Thoracic aorta (tissue), 2 donors: Measurements from ENCODE around the gene LUC7L2. TPM values are rescaled to one million over a fixed set of nuclear protein-coding genes. Genes with fewer than 3 reads are reported as not detected.

Experiments used
- ATAC-seq: fragments of 150-250 bp; one replicate; pipeline ENCODE4 v1.8.0; 2017; ENCODE audit warnings: low read depth; ENCODE audit not compliant: insufficient number of reproducible peaks, low FRiP score
- DNase-seq: peaks from one replicate; pipeline ENCODE4 v3.0.0-alpha.2; 2020; ENCODE audit warnings: low spot score
- H3K27ac ChIP-seq, 2 donors: fragments of 200-600 bp; sonication (generic); 1 replicate in 1 of 2; 2 replicates in 1 of 2; pipeline ENCODE4 v1.5.1; 2016; ENCODE audit warnings: mild to moderate bottlenecking in 2 of 2, moderate library complexity in 2 of 2
- H3K27me3 ChIP-seq: fragments of 200-600 bp; sonication (generic); replicated peaks from 2 replicates; pipeline ENCODE4 v1.6.0; 2016; ENCODE audit warnings: mild to moderate bottlenecking; ENCODE audit not compliant: insufficient read depth
- H3K36me3 ChIP-seq: fragments of 200-600 bp; sonication (generic); one replicate; pipeline ENCODE4 v1.5.1; 2016
- H3K4me1 ChIP-seq, 2 donors: fragments of 200-600 bp; sonication (generic); 1 replicate in 1 of 2; 2 replicates in 1 of 2; pipeline versions ENCODE4 v1.5.1 to v1.6.0; 2016; ENCODE audit warnings: low read depth in 2 of 2, mild to moderate bottlenecking in 1 of 2; ENCODE audit not compliant: control insufficient read depth in 1 of 2
- H3K4me3 ChIP-seq: fragments of 200-600 bp; sonication (generic); 2 replicates; pipeline ENCODE4 v1.5.1; 2016; ENCODE audit warnings: mild to moderate bottlenecking
- H3K9me3 ChIP-seq: fragments of 200-600 bp; sonication (generic); 2 replicates; pipeline ENCODE4 v1.5.1; 2016
- total RNA-seq, 2 donors: library from RNA; depleted of rRNA; stranded (reverse); fragments of >200 nt; gene quantifications; one replicate each; pipeline versions ENCODE4 v1.1.0 to v1.2.3, GENCODE V29; 2016
- TF ChIP-seq, protein P1 (sequence below): fragments of 200-600 bp; sonication (generic); IDR thresholded peaks from one replicate; pipeline ENCODE4 v1.5.1; 2019; ENCODE audit warnings: antibody characterized with exemption

Gene LUC7L2
- total RNA-seq, 2 donors from 2014 or later: 73.4 to 137 TPM

DNA sequence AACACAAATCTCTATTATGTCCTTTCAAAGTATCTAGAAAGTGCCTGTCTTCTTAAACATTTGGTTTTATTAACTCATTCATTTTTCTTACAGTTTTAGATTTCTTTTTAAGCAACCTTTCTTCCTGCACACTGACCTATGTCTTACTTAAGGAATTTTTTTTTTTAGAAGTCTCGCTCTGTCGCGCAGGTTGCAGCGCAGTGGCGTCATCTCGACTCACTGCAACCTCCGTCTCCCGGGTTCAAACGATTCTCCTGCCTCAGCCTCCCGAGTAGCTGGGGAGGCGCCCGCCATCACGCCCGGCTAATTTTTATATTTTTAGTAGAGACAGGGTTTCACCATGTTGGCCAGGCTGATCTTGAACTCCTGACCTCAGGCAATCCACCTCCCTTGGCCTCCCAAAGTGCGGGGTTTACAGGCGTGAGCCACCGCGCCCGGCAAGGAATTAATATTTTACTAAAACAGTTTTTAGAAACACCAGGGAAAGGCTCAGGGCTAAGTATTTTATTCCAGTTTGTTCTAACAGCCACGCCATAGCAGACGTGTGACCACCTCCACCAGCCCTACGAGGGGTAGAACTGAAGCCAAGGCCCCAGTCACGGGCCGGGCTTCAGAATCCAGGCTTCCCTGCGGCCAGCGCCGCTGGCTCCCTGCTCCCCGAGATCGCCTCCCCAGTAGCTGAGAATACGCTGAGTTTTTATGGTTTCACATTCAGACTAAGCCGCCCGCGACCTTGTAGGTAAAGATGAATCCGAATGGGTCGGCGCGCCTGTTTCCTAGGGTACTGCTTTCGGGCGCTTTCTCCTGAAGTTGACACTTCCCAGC lies 941 bp upstream of the LUC7L2 start:
- Histone ChIP-seq H3K4me1 (peaks cover 23 to 30% of the 10 kb centered on the region in 2 donors), H3K36me3 (no peaks in the 10 kb centered on the region), H3K27me3 (no peaks in the 10 kb centered on the region), H3K9me3 (no peaks in the 10 kb centered on the region), H3K4me3 (peak overlapping the region; percentile 99), H3K27ac (peak overlapping the region; percentile 91 to 100)
- DNase-seq (no peak), ATAC-seq (peak; percentile 9)
- TF ChIP-seq, protein P1, sequence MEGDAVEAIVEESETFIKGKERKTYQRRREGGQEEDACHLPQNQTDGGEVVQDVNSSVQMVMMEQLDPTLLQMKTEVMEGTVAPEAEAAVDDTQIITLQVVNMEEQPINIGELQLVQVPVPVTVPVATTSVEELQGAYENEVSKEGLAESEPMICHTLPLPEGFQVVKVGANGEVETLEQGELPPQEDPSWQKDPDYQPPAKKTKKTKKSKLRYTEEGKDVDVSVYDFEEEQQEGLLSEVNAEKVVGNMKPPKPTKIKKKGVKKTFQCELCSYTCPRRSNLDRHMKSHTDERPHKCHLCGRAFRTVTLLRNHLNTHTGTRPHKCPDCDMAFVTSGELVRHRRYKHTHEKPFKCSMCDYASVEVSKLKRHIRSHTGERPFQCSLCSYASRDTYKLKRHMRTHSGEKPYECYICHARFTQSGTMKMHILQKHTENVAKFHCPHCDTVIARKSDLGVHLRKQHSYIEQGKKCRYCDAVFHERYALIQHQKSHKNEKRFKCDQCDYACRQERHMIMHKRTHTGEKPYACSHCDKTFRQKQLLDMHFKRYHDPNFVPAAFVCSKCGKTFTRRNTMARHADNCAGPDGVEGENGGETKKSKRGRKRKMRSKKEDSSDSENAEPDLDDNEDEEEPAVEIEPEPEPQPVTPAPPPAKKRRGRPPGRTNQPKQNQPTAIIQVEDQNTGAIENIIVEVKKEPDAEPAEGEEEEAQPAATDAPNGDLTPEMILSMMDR: no peak

DNA sequence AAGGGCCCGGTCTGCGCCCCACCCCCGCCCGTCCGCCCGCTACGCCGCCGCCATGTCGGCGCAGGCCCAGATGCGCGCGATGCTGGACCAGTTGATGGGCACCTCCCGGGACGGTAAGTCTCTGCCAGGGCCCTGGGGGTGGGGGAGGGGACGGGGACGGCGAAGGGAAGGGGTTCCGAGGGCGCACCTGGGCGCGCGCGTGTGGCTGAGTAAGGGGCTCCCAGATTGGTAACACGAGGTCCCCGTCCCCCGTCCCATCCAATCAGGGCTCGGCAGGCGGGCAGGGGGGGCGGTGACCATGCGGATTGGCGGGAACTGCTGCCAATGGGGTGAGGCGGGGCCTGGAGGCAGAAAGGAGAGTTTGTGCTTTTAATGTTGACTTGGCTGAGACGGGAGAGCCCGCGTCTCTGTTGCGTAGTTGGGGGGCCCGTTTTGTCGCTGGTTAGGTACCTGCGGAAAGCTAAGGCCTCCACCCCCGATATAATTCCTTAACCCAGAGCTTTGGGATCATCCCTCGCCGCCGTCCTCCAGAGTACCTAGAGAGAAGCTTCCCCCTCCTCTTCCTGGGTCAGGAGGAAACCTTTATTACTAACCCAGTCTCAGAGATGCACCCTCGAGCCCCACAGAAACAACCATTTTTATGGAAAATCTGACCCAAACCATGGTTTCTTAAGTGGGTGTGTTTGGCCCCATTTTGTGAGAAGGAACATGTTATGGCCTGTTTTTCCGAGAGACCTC lies 685 bp downstream of the LUC7L2 start:
- Histone ChIP-seq H3K27ac (peak overlapping the region; percentile 91 to 100), H3K27me3 (no peaks in the 10 kb centered on the region), H3K4me1 (peaks cover 31% of the 10 kb centered on the region in 2 donors), H3K4me3 (peak overlapping the region; percentile 99), H3K9me3 (no peaks in the 10 kb centered on the region), H3K36me3 (no peaks in the 10 kb centered on the region)
- TF ChIP-seq, protein P1: no peak
- DNase-seq (peak; percentile 91), ATAC-seq (peak; percentile 68)

DNA sequence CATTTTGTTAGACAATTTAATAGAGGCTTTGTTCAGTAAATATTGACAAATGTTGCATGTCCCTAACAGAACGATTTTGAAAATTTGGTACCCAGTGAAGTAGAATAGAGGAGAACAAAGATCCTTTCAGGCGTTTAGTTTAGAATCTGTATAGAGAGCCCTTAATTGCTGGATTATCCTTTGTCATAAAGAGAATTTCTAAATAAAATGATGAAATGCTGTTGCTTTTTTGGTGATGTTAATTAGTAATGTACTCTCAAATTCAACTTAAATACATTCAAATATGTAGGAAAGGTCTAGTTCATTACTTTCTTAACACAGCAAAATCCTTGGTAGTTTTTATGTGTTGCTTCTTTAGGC lies 1.2 kb downstream of the LUC7L2 start:
- H3K4me1 ChIP-seq: peaks cover 31 to 36% of the 10 kb centered on the region in 2 donors

DNA sequence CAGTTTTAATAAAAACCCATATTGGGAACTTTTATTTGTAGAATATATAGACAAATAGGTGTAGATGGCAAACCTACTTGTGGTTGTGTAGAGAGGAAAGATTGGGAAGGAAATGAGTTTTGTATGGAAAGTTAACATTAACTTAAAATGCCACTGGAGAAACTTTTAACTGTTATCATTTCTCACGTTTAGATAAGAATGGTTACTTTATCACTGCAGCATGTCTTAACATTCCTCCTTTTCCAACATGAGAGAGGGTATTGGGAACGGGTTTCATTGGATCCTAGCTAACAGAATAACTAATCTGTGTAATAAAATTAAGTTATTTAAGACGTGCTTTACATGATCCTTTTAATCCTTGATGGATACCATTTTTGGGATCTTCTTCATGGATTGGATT lies 1.8 kb downstream of the LUC7L2 start:
- H3K27ac ChIP-seq: peak overlapping the region in 1 of 2 donors; percentile 91
- peak overlapping the region; percentile 99 for H3K4me3 ChIP-seq
- TF ChIP-seq, protein P1: no peak
- ATAC-seq: no peak
- H3K36me3 ChIP-seq: no peaks in the 10 kb centered on the region
- no peak for DNase-seq
- no peaks in the 10 kb centered on the region for H3K9me3 ChIP-seq
- H3K27me3 ChIP-seq: no peaks in the 10 kb centered on the region
- peaks cover 31 to 39% of the 10 kb centered on the region in 2 donors for H3K4me1 ChIP-seq

More for the DNA sequence above, 1.2 kb downstream of the LUC7L2 start:
- no peak for DNase-seq
- Histone ChIP-seq H3K27me3 (no peaks in the 10 kb centered on the region), H3K27ac (peak overlapping the region; percentile 91 to 100), H3K4me3 (peak overlapping the region; percentile 99), H3K36me3 (no peaks in the 10 kb centered on the region), H3K9me3 (no peaks in the 10 kb centered on the region)
- TF ChIP-seq, protein P1: no peak
- ATAC-seq: no peak

DNA sequence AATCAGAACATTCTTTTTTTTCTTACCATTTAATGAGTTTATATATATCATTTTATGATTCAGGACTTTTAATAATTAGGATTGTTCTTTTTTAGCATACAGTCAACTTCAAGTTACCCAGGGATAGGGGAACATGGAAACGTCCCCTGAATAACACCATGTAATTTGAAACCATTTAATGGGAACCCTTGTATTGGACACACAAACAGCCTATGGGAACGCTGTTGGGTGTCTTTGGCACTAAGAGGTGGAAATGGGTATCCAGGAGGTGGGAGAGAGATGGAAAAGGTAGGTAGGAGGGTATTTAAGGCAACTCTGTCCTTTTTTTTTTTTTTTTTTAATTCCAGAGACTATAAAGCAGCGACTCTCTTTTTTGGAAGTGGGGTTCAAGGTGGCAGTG lies 2.6 kb downstream of the LUC7L2 start:
- no peaks in the 10 kb centered on the region for H3K9me3 ChIP-seq
- H3K4me3 ChIP-seq: no peak overlapping the region
- no peak for DNase-seq
- H3K27me3 ChIP-seq: no peaks in the 10 kb centered on the region
- H3K27ac ChIP-seq: no peak overlapping the region
- TF ChIP-seq, protein P1: no peak
- peaks cover 31 to 39% of the 10 kb centered on the region in 2 donors for H3K4me1 ChIP-seq
- H3K36me3 ChIP-seq: no peaks in the 10 kb centered on the region
- no peak for ATAC-seq
